CMK (cell line): ENCODE results near the gene PIH1D1.
A peak's percentile ranks its signal among the peaks of the same experiment; 100 is the strongest.
"Not testable (repeated sequence)": the region's sequence is repeated elsewhere in the genome, so short reads cannot be mapped to it uniquely, and the experiment has no call there.

Experiments
- DNase-seq: peaks from one replicate; pipeline ENCODE4 v3.0.0-alpha.2; 2010; ENCODE audit warnings: low read depth

The PIH1D1 gene

GRCh38 chr19:49481020-49481683, 29.5 kb upstream of the PIH1D1 start:
- DNase-seq, result no peak

DNA sequence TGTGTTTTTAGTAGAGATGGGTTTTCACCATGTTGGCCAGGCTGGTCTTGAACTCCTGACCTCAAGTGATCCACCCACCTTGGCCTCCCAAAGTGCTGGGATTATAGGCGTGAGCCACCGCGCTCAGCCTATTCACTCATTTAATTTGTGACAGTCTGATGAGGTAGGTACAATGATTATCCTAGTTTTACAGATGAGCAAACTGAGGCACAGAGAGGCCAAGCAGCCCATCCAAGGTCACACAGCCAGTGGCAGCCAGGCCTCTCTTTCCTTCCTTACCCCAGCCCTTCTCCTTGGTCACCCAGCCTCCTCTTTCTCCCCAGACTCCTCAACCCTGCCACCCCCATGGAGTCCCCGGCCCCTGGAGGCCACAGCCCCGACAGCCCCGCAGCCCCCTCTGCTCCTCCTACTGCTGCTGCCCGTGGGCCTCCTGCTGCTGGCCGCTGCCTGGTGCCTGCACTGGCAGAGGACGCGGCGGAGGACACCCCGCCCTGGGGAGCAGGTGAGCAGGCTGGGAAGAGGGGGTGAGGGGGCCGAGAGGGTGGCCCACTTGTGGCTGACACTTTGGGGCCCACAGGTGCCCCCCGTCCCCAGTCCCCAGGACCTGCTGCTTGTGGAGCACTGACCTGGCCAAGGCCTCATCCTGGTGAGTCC, 28.5 kb upstream of the PIH1D1 start:
- DNase-seq, result no peak

DNA sequence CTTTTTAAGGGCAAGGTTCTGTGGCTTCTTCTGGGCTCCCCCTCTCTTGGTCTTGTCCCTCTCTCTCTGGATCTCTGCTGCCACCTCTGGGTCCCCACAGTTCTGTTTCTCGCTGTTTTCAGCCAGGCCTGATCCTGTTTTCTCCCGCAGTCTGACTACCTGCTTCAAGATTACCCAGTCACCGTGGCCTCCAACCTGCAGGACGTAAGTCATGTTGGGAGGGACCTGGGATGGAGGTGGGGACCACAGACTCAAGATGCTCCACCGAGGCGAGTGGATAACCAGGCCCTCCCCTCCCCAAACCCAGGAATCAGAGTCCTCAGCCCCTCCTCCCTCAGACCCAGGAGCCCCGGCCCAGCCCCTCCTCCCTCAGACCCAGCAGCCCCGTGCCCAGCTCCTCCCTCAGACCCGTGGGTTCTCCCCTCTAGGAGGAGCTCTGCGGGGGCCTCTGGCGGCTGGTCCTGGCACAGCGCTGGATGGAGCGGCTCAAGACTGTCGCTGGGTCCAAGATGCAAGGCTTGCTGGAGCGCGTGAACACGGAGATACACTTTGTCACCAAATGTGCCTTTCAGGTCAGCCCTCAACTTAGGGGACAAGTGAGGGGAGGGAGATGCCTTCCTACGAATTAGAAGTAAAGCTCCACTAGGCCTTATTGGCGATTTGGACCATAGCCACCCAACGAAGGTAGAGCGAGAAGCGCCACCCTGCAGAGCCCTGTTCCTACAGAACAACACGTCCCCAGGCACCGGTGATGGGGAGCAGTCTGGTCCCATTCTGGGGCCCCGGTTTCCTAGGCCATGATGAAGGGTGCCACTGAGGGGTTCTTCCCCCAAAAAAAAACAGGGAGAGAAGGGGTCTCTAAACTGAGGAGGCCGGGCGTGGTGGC, 24.6 kb upstream of the PIH1D1 start:
- no peak for DNase-seq

- no peak for DNase-seq
These were observed 23.7 kb upstream of the PIH1D1 start for GRCh38 chr19:49475191-49475917.

DNA sequence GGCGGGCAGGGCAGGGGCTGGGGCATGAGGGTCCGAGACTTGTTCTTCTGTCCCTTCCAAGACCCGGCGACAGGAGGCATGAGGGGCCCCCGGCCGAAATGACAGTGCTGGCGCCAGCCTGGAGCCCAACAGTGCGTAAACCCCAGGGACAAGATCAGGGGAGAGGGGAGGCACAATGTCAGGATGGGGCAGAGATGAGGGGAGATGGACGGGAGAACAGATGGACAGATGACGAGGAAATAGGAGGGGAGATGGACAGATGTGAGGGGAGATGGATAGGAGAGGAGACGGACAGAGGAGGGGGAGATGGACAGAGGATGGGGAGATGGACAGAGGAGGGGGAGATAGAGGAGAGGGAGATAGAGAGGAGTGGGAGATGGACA, 22.9 kb upstream of the PIH1D1 start:
- DNase-seq, result no peak

GRCh38 chr19:49473868-49474541, 22.4 kb upstream of the PIH1D1 start, which contains the start of gene FLT3LG:
Gene FLT3LG, plus strand, starts transcription at chr19:49474215. Its CDS starts 425 bp downstream, at chr19:49474640.
- no peak for DNase-seq

DNA sequence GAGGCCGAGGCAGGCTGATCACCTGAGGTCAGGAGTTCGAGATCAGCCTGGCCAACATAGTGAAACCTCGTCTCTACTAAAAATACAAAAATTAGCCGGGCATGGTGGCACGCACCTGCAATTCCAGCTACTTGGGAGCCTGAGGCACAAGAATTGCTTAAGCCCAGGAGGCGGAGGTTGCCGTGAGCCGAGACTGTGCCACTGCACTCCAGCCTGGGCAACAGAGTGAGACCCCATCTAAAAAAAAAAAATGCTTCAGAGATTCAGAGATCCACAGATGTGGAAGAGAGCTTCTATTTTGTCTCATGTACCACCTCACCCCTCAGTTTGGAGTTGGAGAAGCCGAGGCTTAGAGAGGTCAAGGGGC, 21.9 kb upstream of the PIH1D1 start:
- not testable (repeated sequence) for DNase-seq

DNA sequence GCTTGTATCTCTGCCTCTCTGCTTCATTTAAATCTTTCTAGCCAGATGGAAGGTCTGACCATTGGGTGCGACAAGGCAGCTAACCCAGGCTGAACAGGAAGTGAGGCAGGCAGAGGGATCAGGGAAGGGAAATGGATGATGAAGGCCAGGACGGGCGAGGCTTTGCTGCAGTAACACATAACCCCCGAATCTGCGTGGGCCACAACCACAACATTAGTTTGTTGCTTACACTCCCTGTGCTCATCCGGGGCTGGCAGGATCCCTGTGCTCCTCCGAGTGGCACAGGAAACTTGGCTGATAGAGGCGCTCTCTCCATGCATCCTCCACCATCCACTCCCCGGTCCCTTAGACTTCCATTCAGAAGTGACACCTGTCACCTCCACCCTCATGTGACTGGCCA, 21.3 kb upstream of the PIH1D1 start:
- DNase-seq, result no peak

- DNase-seq, result no peak
These were observed 19.0 kb upstream of the PIH1D1 start for GRCh38 chr19:49470615-49470978.

- peak; percentile 85 for DNase-seq
These were observed 18.4 kb upstream of the PIH1D1 start for GRCh38 chr19:49469828-49470614.

- DNase-seq, result peak; percentile 95
These were observed 17.3 kb upstream of the PIH1D1 start for GRCh38 chr19:49468746-49469447.

DNA sequence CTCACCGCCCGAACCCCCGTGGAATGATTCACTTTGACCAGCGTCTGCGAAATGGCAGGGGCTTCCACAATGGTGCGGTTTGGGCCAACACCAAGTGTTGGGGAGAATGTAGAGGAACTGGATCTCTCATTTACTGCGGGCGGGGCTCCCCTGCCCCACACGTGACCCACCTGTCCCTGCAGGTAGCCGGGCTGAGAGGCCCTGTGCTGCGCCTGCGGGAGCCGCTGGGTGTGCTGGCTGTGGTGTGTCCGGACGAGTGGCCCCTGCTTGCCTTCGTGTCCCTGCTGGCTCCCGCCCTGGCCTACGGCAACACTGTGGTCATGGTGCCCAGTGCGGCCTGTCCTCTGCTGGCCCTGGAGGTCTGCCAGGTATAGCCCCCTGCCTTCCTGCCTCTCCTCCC, 16.6 kb upstream of the PIH1D1 start:
- no peak for DNase-seq

- DNase-seq, result no peak
These were observed 13.8 kb upstream of the PIH1D1 start for GRCh38 chr19:49465371-49465770.

- DNase-seq, result no peak
These were observed 12.5 kb upstream of the PIH1D1 start for GRCh38 chr19:49463960-49464740.

GRCh38 chr19:49462492-49462891, 10.9 kb upstream of the PIH1D1 start:
- DNase-seq, result no peak

DNA sequence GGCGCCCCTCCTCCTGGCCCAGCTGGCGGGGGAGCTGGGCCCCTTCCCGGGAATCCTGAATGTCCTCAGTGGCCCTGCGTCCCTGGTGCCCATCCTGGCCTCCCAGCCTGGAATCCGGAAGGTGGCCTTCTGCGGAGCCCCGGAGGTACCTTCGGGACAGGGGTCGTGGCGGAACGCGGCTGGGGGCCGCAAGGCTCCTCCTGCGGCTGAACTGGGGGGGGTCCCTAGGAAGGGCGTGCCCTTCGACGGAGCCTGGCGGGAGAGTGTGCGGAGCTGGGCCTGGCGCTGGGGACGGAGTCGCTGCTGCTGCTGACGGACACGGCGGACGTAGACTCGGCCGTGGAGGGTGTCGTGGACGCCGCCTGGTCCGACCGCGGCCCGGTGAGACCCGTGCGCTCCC, 10.0 kb upstream of the PIH1D1 start:
- no peak for DNase-seq

- not testable (repeated sequence) for DNase-seq
These were observed 9.5 kb upstream of the PIH1D1 start for GRCh38 chr19:49461130-49461529.

GRCh38 chr19:49459388-49459787, 7.8 kb upstream of the PIH1D1 start:
- no peak for DNase-seq

- DNase-seq, result no peak
These were observed 6.9 kb upstream of the PIH1D1 start for GRCh38 chr19:49458567-49458903.

- no peak for DNase-seq
These were observed 4.7 kb upstream of the PIH1D1 start for GRCh38 chr19:49456326-49456725.
